ENCODE measurements around the gene RTN1.
A peak's percentile ranks its signal among the peaks of the same experiment; 100 is the strongest.

The RTN1 gene

GRCh38 chr14:59631237-59631636 lies 239.3 kb downstream of the RTN1 start:
- DNase-seq: peak in 1 of 51 donors; percentile 8

GRCh38 chr14:59630288-59630963 lies 240.2 kb downstream of the RTN1 start:
- DNase-seq: peak in 47 of 51 donors; percentile 4 to 74 (median 38)

GRCh38 chr14:59629444-59630287 lies 240.9 kb downstream of the RTN1 start:
- DNase-seq: peak in 1 of 51 donors; percentile 55

- no peak for DNase-seq
Measured at GRCh38 chr14:59627011-59627520, 243.5 kb downstream of the RTN1 start.

- no peak for DNase-seq
Measured at GRCh38 chr14:59622631-59623030, 247.9 kb downstream of the RTN1 start.

- DNase-seq: no peak
Measured at GRCh38 chr14:59619061-59619460, 251.5 kb downstream of the RTN1 start.

- no peak for DNase-seq
Measured at GRCh38 chr14:59601056-59601455, 269.5 kb downstream of the RTN1 start.

GRCh38 chr14:59600211-59600945 lies 270.2 kb downstream of the RTN1 start:
- no peak for DNase-seq

- DNase-seq: no peak
Measured at GRCh38 chr14:59595071-59595470, 275.5 kb downstream of the RTN1 start.

GRCh38 chr14:59591641-59592370 lies 278.8 kb downstream of the RTN1 start:
- no peak for DNase-seq

GRCh38 chr14:59588101-59588500 lies 282.5 kb downstream of the RTN1 start:
- DNase-seq: no peak

- no peak for DNase-seq
Measured at GRCh38 chr14:59585891-59586554, 284.6 kb downstream of the RTN1 start.

GRCh38 chr14:59583755-59584154 lies 286.8 kb downstream of the RTN1 start:
- DNase-seq: peak in 1 of 51 donors; percentile 17

- DNase-seq: no peak
Measured at GRCh38 chr14:59582845-59583509, 287.6 kb downstream of the RTN1 start.

- DNase-seq: no peak
Measured at GRCh38 chr14:59582161-59582560, 288.4 kb downstream of the RTN1 start.

- DNase-seq: no peak
Measured at GRCh38 chr14:59580911-59581310, 289.7 kb downstream of the RTN1 start.

GRCh38 chr14:59576332-59577294 lies 294.0 kb downstream of the RTN1 start, which contains the start of gene CCDC175:
Gene CCDC175, minus strand, starts transcription at chr14:59576812. Its CDS starts 37 bp downstream, at chr14:59576775.
- DNase-seq: peak in 49 of 51 donors; percentile 6 to 89 (median 65)

GRCh38 chr14:59570122-59570521 lies 300.5 kb downstream of the RTN1 start:
- no peak for DNase-seq

- DNase-seq: no peak
Measured at GRCh38 chr14:59566725-59567124, 303.9 kb downstream of the RTN1 start.
